ENCODE measurements around the gene PTPRG. TPM values are rescaled to one million over a fixed set of nuclear protein-coding genes. Genes with fewer than 3 reads are reported as not detected.

PTPRG gene
- total RNA-seq, 2 experiments from 2014 or later: 0.13 to 0.15 TPM

- POLR2A ChIA-PET: no interaction called here
- Mint-ChIP-seq H3K9me3 (no peaks in the 10 kb centered on the region), H3K27me3 (no peaks in the 10 kb centered on the region), H3K27ac (no peak overlapping the region), H3K4me1 (no peaks in the 10 kb centered on the region), H3K36me3 (ENCODE audit: low read depth) (no peaks in the 10 kb centered on the region), H3K4me3 (no peak overlapping the region)
- CTCF ChIA-PET: interaction anchor here (0.7 kb wide), 1 partner anchor 163 kb away, joined by 3 read pairs; no protein-coding TSS in a partner anchor
- no peak for DNase-seq
Measured at GRCh38 chr3:61646851-61647525, 85.6 kb downstream of the PTPRG start.

GRCh38 chr3:61648481-61648880, 87.1 kb downstream of the PTPRG start:
- no peak for DNase-seq
- Mint-ChIP-seq H3K36me3 (ENCODE audit: low read depth) (no peaks in the 10 kb centered on the region), H3K4me3 (no peak overlapping the region), H3K27me3 (no peaks in the 10 kb centered on the region), H3K9me3 (no peaks in the 10 kb centered on the region), H3K4me1 (no peaks in the 10 kb centered on the region), H3K27ac (no peak overlapping the region)
- ChIA-PET CTCF (no interaction called here), POLR2A (no interaction called here)

- H3K9me3 Mint-ChIP-seq: no peaks in the 10 kb centered on the region
- ChIA-PET CTCF (no interaction called here), POLR2A (no interaction called here)
- no peak for DNase-seq
- no peaks in the 10 kb centered on the region for H3K4me1 Mint-ChIP-seq
- no peak overlapping the region for H3K4me3 Mint-ChIP-seq
- H3K27me3 Mint-ChIP-seq: no peaks in the 10 kb centered on the region
- no peak overlapping the region for H3K27ac Mint-ChIP-seq
- no peaks in the 10 kb centered on the region for H3K36me3 Mint-ChIP-seq (ENCODE audit: low read depth)
Measured at GRCh38 chr3:61649381-61650170, 88.2 kb downstream of the PTPRG start.

GRCh38 chr3:61650276-61650675, 88.9 kb downstream of the PTPRG start:
- CTCF ChIA-PET: no interaction called here
- no peak overlapping the region for H3K27ac Mint-ChIP-seq
- H3K9me3 Mint-ChIP-seq: no peaks in the 10 kb centered on the region
- no peaks in the 10 kb centered on the region for H3K27me3 Mint-ChIP-seq
- POLR2A ChIA-PET: no interaction called here
- H3K4me3 Mint-ChIP-seq: no peak overlapping the region
- no peaks in the 10 kb centered on the region for H3K4me1 Mint-ChIP-seq
- H3K36me3 Mint-ChIP-seq (ENCODE audit: low read depth): no peaks in the 10 kb centered on the region
- no peak for DNase-seq

- no peaks in the 10 kb centered on the region for H3K36me3 Mint-ChIP-seq (ENCODE audit: low read depth)
- DNase-seq: no peak
- no peak overlapping the region for H3K4me3 Mint-ChIP-seq
- POLR2A ChIA-PET: no interaction called here
- H3K4me1 Mint-ChIP-seq: no peaks in the 10 kb centered on the region
- H3K9me3 Mint-ChIP-seq: no peaks in the 10 kb centered on the region
- no peaks in the 10 kb centered on the region for H3K27me3 Mint-ChIP-seq
- H3K27ac Mint-ChIP-seq: no peak overlapping the region
- CTCF ChIA-PET: no interaction called here
Measured at GRCh38 chr3:61650719-61651410, 89.5 kb downstream of the PTPRG start.

GRCh38 chr3:61657689-61658088, 96.3 kb downstream of the PTPRG start:
- Mint-ChIP-seq H3K4me1 (no peaks in the 10 kb centered on the region), H3K9me3 (no peaks in the 10 kb centered on the region), H3K27me3 (no peaks in the 10 kb centered on the region), H3K27ac (no peak overlapping the region), H3K4me3 (no peak overlapping the region), H3K36me3 (ENCODE audit: low read depth) (no peaks in the 10 kb centered on the region)
- no peak for DNase-seq
- POLR2A ChIA-PET: no interaction called here
- CTCF ChIA-PET: no interaction called here

GRCh38 chr3:61662861-61663260, 101.5 kb downstream of the PTPRG start:
- Mint-ChIP-seq H3K27me3 (no peaks in the 10 kb centered on the region), H3K4me1 (no peaks in the 10 kb centered on the region), H3K9me3 (no peaks in the 10 kb centered on the region), H3K4me3 (no peak overlapping the region), H3K36me3 (ENCODE audit: low read depth) (no peaks in the 10 kb centered on the region), H3K27ac (no peak overlapping the region)
- POLR2A ChIA-PET: no interaction called here
- no peak for DNase-seq
- CTCF ChIA-PET: no interaction called here

GRCh38 chr3:61663356-61664104, 102.2 kb downstream of the PTPRG start:
- H3K36me3 Mint-ChIP-seq (ENCODE audit: low read depth): no peaks in the 10 kb centered on the region
- POLR2A ChIA-PET: no interaction called here
- no peaks in the 10 kb centered on the region for H3K9me3 Mint-ChIP-seq
- H3K4me3 Mint-ChIP-seq: no peak overlapping the region
- CTCF ChIA-PET: no interaction called here
- H3K27ac Mint-ChIP-seq: no peak overlapping the region
- H3K4me1 Mint-ChIP-seq: no peaks in the 10 kb centered on the region
- no peak for DNase-seq
- no peaks in the 10 kb centered on the region for H3K27me3 Mint-ChIP-seq

GRCh38 chr3:61664105-61664482, 102.7 kb downstream of the PTPRG start:
- Mint-ChIP-seq H3K4me3 (no peak overlapping the region), H3K27me3 (no peaks in the 10 kb centered on the region), H3K4me1 (no peaks in the 10 kb centered on the region), H3K36me3 (ENCODE audit: low read depth) (no peaks in the 10 kb centered on the region), H3K9me3 (no peaks in the 10 kb centered on the region), H3K27ac (no peak overlapping the region)
- no peak for DNase-seq
- CTCF ChIA-PET: no interaction called here
- POLR2A ChIA-PET: no interaction called here

- H3K36me3 Mint-ChIP-seq (ENCODE audit: low read depth): no peaks in the 10 kb centered on the region
- no peaks in the 10 kb centered on the region for H3K4me1 Mint-ChIP-seq
- ChIA-PET CTCF (no interaction called here), POLR2A (no interaction called here)
- no peak for DNase-seq
- no peaks in the 10 kb centered on the region for H3K27me3 Mint-ChIP-seq
- no peak overlapping the region for H3K27ac Mint-ChIP-seq
- H3K9me3 Mint-ChIP-seq: no peaks in the 10 kb centered on the region
- H3K4me3 Mint-ChIP-seq: no peak overlapping the region
Measured at GRCh38 chr3:61665121-61665520, 103.8 kb downstream of the PTPRG start.

- Mint-ChIP-seq H3K4me1 (no peaks in the 10 kb centered on the region), H3K27me3 (no peaks in the 10 kb centered on the region), H3K9me3 (no peaks in the 10 kb centered on the region), H3K27ac (no peak overlapping the region), H3K4me3 (no peak overlapping the region), H3K36me3 (ENCODE audit: low read depth) (no peaks in the 10 kb centered on the region)
- ChIA-PET CTCF (no interaction called here), POLR2A (no interaction called here)
- DNase-seq: no peak
Measured at GRCh38 chr3:61665987-61666386, 104.6 kb downstream of the PTPRG start.

GRCh38 chr3:61666615-61667330, 105.4 kb downstream of the PTPRG start:
- H3K4me1 Mint-ChIP-seq: no peaks in the 10 kb centered on the region
- H3K36me3 Mint-ChIP-seq (ENCODE audit: low read depth): no peaks in the 10 kb centered on the region
- H3K4me3 Mint-ChIP-seq: no peak overlapping the region
- no peak overlapping the region for H3K27ac Mint-ChIP-seq
- ChIA-PET POLR2A (no interaction called here), CTCF (no interaction called here)
- no peaks in the 10 kb centered on the region for H3K27me3 Mint-ChIP-seq
- no peaks in the 10 kb centered on the region for H3K9me3 Mint-ChIP-seq
- DNase-seq: no peak

GRCh38 chr3:61667383-61667782, 106.0 kb downstream of the PTPRG start:
- Mint-ChIP-seq H3K27ac (no peak overlapping the region), H3K9me3 (no peaks in the 10 kb centered on the region), H3K36me3 (ENCODE audit: low read depth) (no peaks in the 10 kb centered on the region), H3K4me1 (no peaks in the 10 kb centered on the region), H3K27me3 (no peaks in the 10 kb centered on the region), H3K4me3 (no peak overlapping the region)
- ChIA-PET CTCF (no interaction called here), POLR2A (no interaction called here)
- no peak for DNase-seq

Data from activated CD4-positive, alpha-beta memory T cell treated with anti-CD3 and anti-CD28 coated beads, Interleukin-2, amount 10 ng/mL, durations not matched to agents 7 days and 5 days (primary cell).